Heart left ventricle (tissue), 13 donors: Measurements from ENCODE around the gene PFN1.

ENCODE experiments used
- POLR2A ChIP-seq, 2 donors: fragments of 450-650 bp; IDR thresholded peaks; one replicate each; pipeline ENCODE4 v1.6.1; 2017; ENCODE audit warnings: antibody characterized with exemption in 2 of 2, mild to moderate bottlenecking in 2 of 2, moderate library complexity in 2 of 2
- TF ChIP-seq, protein P1 (sequence below), 12 donors: fragments of 200-600 bp; sonication (generic) in 4 of 12; IDR thresholded peaks; one replicate each; pipeline versions ENCODE4 v1.5.0 to v1.8.0; 2018 to 2022; ENCODE audit warnings: antibody characterized with exemption in 12 of 12, mild to moderate bottlenecking in 5 of 12
- donor health status: ischemic (EF 13 %, LVEDD 7.1; RV severe dilation, severe dysfunction).
- donor health status: DM: no; HTN: yes; CAD: no.
- donor health status: DM: no; HTN: no; CAD: no.
- donor health status: ischemic (EF 25% LVEDD 6.9; RV normal size, moderate dysfunction).
- donor health status: ischemic (EF 25% LVEDD 5.7; RV mildly dilated, moderate dysfunction).
- donor health status: ischemic (EF 35%, LVEDD 5.7; RV mildly dilated, moderate dysfunction).
- donor health status: nonischemic (EF 11% LVEDD 7.7; RV severe dilation, severe dysfunction).
- donor health status: DM: yes; HTN: yes; CAD: no.
- donor health status: PGD.
- donor health status: ischemic (EF 29% LVEDD 5.4; RV normal size, mild dysfunction).
- donor health status: nonischemic (EF 23%, LVEDD 6.1; RV moderate dilation, normal function).

DNA sequence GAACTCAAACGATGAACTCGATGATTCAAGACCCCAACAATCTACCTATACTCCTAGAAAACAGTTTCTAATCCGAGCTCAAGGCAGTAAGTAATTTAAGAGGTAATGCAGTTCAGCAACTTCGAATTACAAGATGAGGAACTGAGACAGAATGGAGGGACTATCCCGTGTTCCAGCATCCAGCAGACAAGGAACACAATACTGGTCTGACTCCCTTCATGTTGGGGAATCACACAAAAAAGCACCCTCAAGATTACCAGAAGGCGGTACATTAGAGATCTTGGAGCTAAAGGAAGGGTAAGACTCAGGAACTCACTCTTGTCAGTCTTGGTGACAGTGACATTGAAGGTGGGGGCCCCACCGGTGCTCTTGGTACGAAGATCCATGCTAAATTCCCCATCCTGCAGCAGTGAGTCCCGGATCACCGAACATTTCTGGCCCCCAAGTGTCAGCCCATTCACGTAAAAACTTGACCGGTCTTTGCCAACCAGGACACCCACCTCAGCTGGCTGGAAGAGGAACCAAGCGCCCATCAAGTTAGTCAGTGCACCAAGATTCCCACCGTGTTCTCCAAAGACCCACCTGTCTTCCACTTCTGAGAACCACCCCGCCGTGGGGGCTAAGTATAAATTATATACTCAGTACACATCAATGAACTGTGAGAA is 1.9 kb downstream of the PFN1 start:
- TF ChIP-seq, protein P1, sequence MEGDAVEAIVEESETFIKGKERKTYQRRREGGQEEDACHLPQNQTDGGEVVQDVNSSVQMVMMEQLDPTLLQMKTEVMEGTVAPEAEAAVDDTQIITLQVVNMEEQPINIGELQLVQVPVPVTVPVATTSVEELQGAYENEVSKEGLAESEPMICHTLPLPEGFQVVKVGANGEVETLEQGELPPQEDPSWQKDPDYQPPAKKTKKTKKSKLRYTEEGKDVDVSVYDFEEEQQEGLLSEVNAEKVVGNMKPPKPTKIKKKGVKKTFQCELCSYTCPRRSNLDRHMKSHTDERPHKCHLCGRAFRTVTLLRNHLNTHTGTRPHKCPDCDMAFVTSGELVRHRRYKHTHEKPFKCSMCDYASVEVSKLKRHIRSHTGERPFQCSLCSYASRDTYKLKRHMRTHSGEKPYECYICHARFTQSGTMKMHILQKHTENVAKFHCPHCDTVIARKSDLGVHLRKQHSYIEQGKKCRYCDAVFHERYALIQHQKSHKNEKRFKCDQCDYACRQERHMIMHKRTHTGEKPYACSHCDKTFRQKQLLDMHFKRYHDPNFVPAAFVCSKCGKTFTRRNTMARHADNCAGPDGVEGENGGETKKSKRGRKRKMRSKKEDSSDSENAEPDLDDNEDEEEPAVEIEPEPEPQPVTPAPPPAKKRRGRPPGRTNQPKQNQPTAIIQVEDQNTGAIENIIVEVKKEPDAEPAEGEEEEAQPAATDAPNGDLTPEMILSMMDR (IDR thresholded peaks at IDR 0.05) = no peak
- no peak for TF ChIP-seq POLR2A (IDR thresholded peaks at IDR 0.05)
